GM08714 (cell line): Measurements from ENCODE around the gene LTBP1.
"Not testable (repeated sequence)": the region's sequence is repeated elsewhere in the genome, so short reads cannot be mapped to it uniquely, and the experiment has no call there.

Source experiments
- H3K4me3 ChIP-seq: fragments of 200-500 bp; sonication (Bioruptor generic); 2 replicates; pipeline ENCODE4 v1.5.1; 2014; ENCODE audit warnings: mild to moderate bottlenecking, low read length, inconsistent platforms
- ZNF274 ChIP-seq: IDR thresholded peaks from 2 replicates; pipeline ENCODE4 v1.6.1; 2012; ENCODE audit warnings: mild to moderate bottlenecking, low read depth, low read length

LTBP1 gene

GRCh38 chr2:33141476-33141875 lies 194.7 kb downstream of the LTBP1 start:
- H3K4me3 ChIP-seq = no peak overlapping the region
- no peak for TF ChIP-seq ZNF274

DNA sequence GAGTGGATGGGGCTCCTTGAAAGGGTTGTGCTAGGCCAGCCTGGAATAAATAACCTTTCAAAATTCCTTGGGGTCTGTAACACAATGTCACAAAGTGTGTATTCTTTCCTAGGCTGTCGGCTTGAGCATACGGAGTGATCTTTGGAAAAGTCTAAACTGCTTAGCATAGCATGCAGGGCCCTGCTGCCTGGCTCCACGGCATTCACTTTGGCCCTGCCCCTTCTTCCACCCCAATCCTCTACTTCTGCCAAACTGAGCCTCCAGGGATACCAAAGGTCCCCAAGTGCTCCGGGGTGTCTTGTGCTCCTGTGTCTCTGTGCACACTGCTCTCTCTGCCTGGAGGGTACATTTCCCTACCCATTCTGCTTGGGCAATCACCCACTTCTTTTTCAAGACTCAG lies 196.1 kb downstream of the LTBP1 start:
- no peak overlapping the region for H3K4me3 ChIP-seq
- TF ChIP-seq ZNF274 = no peak

- TF ChIP-seq ZNF274 = no peak
- no peak overlapping the region for H3K4me3 ChIP-seq
Measured at GRCh38 chr2:33144243-33144642, 197.5 kb downstream of the LTBP1 start.

DNA sequence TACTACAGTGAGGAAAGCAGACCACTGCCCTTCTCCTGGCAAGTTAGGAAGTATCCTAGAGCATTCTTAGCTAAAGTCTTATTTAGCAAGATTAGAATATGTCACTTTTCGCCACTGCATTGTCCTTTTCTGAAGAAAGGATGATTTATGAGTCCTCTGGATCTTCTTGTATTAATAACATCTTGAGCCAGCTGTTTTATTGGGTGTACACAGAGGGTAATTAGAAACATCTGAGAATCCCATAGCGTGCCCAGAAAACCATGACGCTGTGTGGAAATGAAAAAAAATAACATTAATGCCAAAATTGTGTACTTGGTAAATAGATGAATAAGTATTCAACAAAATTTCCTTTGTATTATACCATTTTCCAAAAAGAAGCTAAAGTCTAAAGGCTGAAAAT lies 198.7 kb downstream of the LTBP1 start:
- no peak overlapping the region for H3K4me3 ChIP-seq
- no peak for TF ChIP-seq ZNF274

GRCh38 chr2:33146102-33146501 lies 199.3 kb downstream of the LTBP1 start:
- no peak overlapping the region for H3K4me3 ChIP-seq
- TF ChIP-seq ZNF274 = no peak

- no peak overlapping the region for H3K4me3 ChIP-seq
- no peak for TF ChIP-seq ZNF274
Measured at GRCh38 chr2:33153008-33153407, 206.3 kb downstream of the LTBP1 start.

DNA sequence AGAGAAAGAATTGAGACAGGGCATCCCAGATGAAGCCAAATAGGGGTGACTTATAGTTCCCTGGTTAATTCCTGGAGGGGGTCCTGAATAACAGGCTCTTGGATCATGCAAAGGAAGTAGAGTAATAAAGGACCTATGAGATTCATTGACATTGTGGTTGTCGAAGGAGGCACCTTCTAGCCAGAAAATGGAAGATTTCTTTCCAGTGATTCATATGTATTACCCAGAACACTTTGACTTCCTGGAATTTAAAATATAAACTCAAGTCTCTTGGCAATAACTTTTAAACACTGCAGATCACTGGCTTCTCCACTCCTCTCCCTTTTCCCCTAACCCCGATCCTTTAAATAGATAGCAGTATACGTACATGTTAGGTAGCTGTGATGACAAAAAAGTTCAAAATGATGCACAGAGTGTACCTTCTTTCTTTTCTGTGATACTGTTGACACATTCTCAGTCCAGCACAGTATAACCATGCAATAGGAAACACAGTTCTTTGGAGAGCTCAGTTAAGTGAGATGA lies 211.8 kb downstream of the LTBP1 start:
- no peak overlapping the region for H3K4me3 ChIP-seq
- TF ChIP-seq ZNF274 = no peak

DNA sequence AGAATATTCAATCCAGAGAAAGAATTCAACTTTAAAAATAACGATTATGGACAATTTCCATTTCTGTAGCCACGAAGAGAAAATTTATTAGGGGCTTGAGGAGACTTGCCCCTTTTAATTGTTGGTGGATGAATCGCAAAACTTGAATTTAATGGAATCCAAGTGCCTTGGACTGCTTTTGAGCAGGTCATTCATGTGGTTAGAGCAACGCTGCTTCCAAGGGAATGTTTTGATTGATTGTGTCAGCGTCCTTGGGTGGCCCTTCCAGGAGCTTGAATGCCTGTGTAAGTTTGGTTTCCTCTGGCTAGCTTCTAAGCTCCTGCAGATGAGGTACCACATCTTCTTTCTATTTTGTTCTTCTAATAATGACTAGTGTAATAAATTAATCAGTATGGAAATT lies 213.4 kb downstream of the LTBP1 start:
- no peak for TF ChIP-seq ZNF274
- H3K4me3 ChIP-seq = no peak overlapping the region

GRCh38 chr2:33166287-33166881 lies 219.6 kb downstream of the LTBP1 start:
- no peak overlapping the region for H3K4me3 ChIP-seq
- no peak for TF ChIP-seq ZNF274

GRCh38 chr2:33167622-33168245 lies 221.0 kb downstream of the LTBP1 start:
- no peak for TF ChIP-seq ZNF274
- H3K4me3 ChIP-seq = no peak overlapping the region

DNA sequence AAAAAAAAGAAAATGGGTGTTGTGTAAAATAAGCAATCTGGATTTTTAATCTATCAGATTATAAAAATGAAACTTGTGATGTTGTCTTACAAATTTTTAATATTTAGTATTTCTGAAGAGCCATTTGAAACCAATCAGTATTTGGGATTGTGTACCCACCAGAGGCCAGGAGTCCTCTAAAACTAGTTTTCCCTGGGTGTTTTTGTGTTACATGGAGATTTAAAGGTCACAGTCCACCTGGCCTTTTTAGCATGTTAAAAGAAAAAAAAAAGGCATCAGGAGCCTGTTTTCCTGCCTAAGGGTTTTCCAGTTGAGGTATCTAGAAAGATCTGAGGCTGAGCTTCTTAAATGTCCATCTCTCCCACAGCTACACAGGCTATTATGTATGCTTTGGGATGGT lies 221.7 kb downstream of the LTBP1 start:
- TF ChIP-seq ZNF274 = no peak

DNA sequence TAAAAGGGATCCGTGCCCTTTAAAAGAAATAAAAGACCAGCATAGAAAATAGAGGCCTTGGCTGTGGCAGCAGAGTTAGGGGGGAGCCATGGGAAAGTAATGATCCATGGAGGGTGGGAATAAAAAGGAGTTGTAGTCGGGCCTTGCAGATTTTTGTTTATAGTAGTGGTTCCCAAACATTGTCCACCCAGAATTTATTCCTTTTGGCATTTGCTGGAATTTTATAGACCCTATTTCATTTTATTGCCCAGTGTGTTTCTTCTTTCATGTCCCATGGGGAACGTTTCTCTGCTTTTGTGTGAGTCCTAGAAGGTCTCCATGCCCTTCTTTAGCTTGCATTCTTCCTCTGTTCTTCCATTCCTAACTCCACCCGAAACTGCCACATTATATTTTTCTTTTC lies 222.2 kb downstream of the LTBP1 start:
- no peak overlapping the region for H3K4me3 ChIP-seq
- no peak for TF ChIP-seq ZNF274

More for the DNA sequence above, 221.7 kb downstream of the LTBP1 start:
- no peak overlapping the region for H3K4me3 ChIP-seq

DNA sequence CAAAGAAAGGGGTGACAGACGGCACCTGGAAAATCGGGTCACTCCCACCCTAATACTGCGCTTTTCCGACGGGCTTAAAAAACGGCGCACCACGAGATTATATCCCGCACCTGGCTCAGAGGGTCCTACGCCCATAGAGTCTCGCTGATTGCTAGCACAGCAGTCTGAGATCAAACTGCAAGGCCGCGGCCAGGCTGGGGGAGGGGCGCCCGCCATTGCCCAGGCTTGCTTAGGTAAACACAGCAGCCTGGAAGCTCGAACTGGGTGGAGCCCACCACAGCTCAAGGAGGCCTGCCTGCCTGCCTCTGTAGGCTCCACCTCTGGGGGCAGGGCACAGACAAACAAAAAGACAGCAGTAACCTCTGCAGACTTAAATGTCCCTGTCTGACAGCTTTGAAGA lies 223.5 kb downstream of the LTBP1 start:
- H3K4me3 ChIP-seq = not testable (repeated sequence)

GRCh38 chr2:33177627-33178026 lies 230.9 kb downstream of the LTBP1 start:
- H3K4me3 ChIP-seq = no peak overlapping the region
- no peak for TF ChIP-seq ZNF274

DNA sequence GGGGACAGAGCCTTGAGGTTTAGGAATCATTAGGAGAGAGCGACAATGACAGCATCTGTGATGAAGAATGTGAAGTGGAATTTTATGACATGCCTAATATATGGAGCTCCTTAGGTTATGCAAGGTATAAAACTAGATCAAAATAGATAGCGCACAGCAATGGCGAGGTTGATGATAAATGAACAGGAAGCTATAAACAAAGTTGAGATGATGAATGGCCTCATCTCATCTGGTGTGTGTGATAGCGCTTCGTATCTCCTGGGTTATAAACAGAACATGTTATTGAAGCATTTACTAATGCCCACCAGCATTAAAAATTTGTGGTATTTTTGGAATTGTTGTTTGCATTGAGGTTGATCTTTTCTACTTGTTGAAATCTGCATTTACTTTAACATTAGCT lies 231.5 kb downstream of the LTBP1 start:
- no peak overlapping the region for H3K4me3 ChIP-seq
- no peak for TF ChIP-seq ZNF274

GRCh38 chr2:33180915-33181314 lies 234.2 kb downstream of the LTBP1 start:
- TF ChIP-seq ZNF274 = no peak
- no peak overlapping the region for H3K4me3 ChIP-seq
